HepG2 (cell line): Measurements from ENCODE around the gene PIGW. TPM values are rescaled to one million over a fixed set of nuclear protein-coding genes. Genes with fewer than 3 reads are reported as not detected.

Experiments used
- ATAC-seq: fragments of 200-7000 bp; cut with Tn5 transposase; 3 replicates; pipeline ENCODE4 v1.9.1; 2020; ENCODE audit warnings: mild to moderate bottlenecking, moderate library complexity
- BruUV-seq: library from RNA; stranded (reverse); fragments of 400-500 nt; replicated peaks from 2 replicates; lab custom pipeline; 2021; lab: Mats Ljungman, UMichigan
- CTCF ChIA-PET: fragments of 300-600 bp; formaldehyde crosslinking; extraction: SDS; loops from one replicate; lab custom pipeline; 2021; ENCODE audit warnings: low total read pairs, inconsistent platforms, low intra/inter-chr PET ratio; lab: Yijun Ruan, JAX
- POLR2A ChIA-PET: fragments of 350-600 bp; sonication (Branson Sonifier 250); formaldehyde crosslinking; loops from one replicate; lab custom pipeline; 2020; ENCODE audit warnings: antibody characterized with exemption, inconsistent platforms; lab: Yijun Ruan, JAX
- DNase-seq: peaks from one replicate; pipeline ENCODE4 v3.0.0-alpha.2; 2015; ENCODE audit warnings: low spot score
- FAIRE-seq: peaks from 3 replicates; lab custom pipeline; 2011; peaks lifted over from hg19 to GRCh38; lab: Jason Lieb, UNC
- H2AFZ ChIP-seq: one replicate; pipeline ENCODE4 v1.6.1; 2011; ENCODE audit warnings: low read length, inconsistent platforms
- H3K27ac ChIP-seq: fragments of 300-600 bp; 3 replicates; pipeline ENCODE4 v1.8.0; 2011; ENCODE audit warnings: mixed run types, mild to moderate bottlenecking, mixed read lengths, low read length, inconsistent platforms; ENCODE audit not compliant: insufficient read depth; ENCODE audit errors: extremely low read length
- H3K27me3 ChIP-seq, 2 experiments: fragments of 200-600 bp in 1 of 2; 2 replicates in 1 of 2; 3 replicates in 1 of 2; pipeline versions ENCODE4 v1.6.0 to v1.8.0; 2011; ENCODE audit warnings: low read length in 2 of 2, mild to moderate bottlenecking in 2 of 2, moderate library complexity in 2 of 2, inconsistent platforms in 1 of 2; ENCODE audit not compliant: insufficient read depth in 2 of 2, control insufficient read depth in 1 of 2
- H3K36me3 ChIP-seq, 2 experiments: fragments of 200-600 bp in 1 of 2; replicated peaks in 1 of 2; 2 replicates in 1 of 2; 3 replicates in 1 of 2; pipeline versions ENCODE4 v1.5.1 to v1.8.0; 2011; ENCODE audit warnings: low read length in 2 of 2, inconsistent platforms in 1 of 2; ENCODE audit not compliant: insufficient read depth in 2 of 2, control insufficient read depth in 1 of 2
- H3K4me1 ChIP-seq: 2 replicates; pipeline ENCODE4 v1.5.1; 2012; ENCODE audit warnings: low read length, inconsistent platforms; ENCODE audit not compliant: insufficient read depth
- H3K4me2 ChIP-seq: 2 replicates; pipeline ENCODE4 v1.6.0; 2011; ENCODE audit warnings: low read depth, low read length, inconsistent platforms
- H3K4me3 ChIP-seq, 3 experiments: fragments of 200-600 bp in 1 of 3; sonication (generic), shearing (Covaris generic) in 1 of 3; replicated peaks in 1 of 3; 2 replicates each; pipeline ENCODE4 v1.5.1; 2011 to 2016; ENCODE audit warnings: low read length in 3 of 3, inconsistent platforms in 2 of 3, low read depth in 2 of 3, mild to moderate bottlenecking in 2 of 3, control low read depth in 1 of 3, mixed read lengths in 1 of 3; ENCODE audit not compliant: insufficient read depth in 1 of 3
- H3K79me2 ChIP-seq: one replicate; pipeline ENCODE4 v1.6.1; 2011; ENCODE audit warnings: low read length, inconsistent platforms; ENCODE audit not compliant: insufficient read depth
- H3K9ac ChIP-seq: 2 replicates; pipeline ENCODE4 v1.6.0; 2011; ENCODE audit warnings: mild to moderate bottlenecking, low read depth, low read length, inconsistent platforms; ENCODE audit not compliant: insufficient read depth
- H3K9me3 ChIP-seq: 2 replicates; pipeline ENCODE4 v1.5.1; 2012; ENCODE audit warnings: mild to moderate bottlenecking, low read length
- H4K20me1 ChIP-seq: 2 replicates; pipeline ENCODE4 v1.6.0; 2011; ENCODE audit warnings: inconsistent platforms, mild to moderate bottlenecking, low read length, moderate library complexity; ENCODE audit not compliant: insufficient read depth
- NFIC ChIP-seq: IDR thresholded peaks from 2 replicates; pipeline ENCODE4 v1.6.1; 2012; ENCODE audit warnings: mild to moderate bottlenecking, low read length, inconsistent platforms
- POLR2AphosphoS2 ChIP-seq: IDR thresholded peaks from 2 replicates; pipeline ENCODE4 v1.6.1; 2011; ENCODE audit warnings: low read depth, low read length, improper control_type of control experiment
- SMYD3 ChIP-seq: sonication (generic); formaldehyde crosslinking; IDR thresholded peaks from 2 replicates; pipeline ENCODE4 v1.8.1; 2023; ENCODE audit warnings: mild to moderate bottlenecking, missing genetic modification reagents
- ZBTB37 ChIP-seq: sonication (generic); formaldehyde crosslinking; IDR thresholded peaks from 2 replicates; pipeline ENCODE4 v1.4.0; 2020; ENCODE audit warnings: mild to moderate bottlenecking, missing genetic modification reagents
- ZBTB4 ChIP-seq: sonication (generic); formaldehyde crosslinking; IDR thresholded peaks from 2 replicates; pipeline ENCODE4 v1.4.0; 2020; ENCODE audit warnings: missing genetic modification reagents, mild to moderate bottlenecking, borderline replicate concordance
- ZFX ChIP-seq: sonication (generic); formaldehyde crosslinking; IDR thresholded peaks from 2 replicates; pipeline ENCODE4 v1.4.0; 2020; ENCODE audit warnings: mild to moderate bottlenecking, low read depth, missing genetic modification reagents, moderate library complexity
- ZNF660 ChIP-seq: sonication (generic); formaldehyde crosslinking; IDR thresholded peaks from 2 replicates; pipeline ENCODE4 v1.5.1; 2020; ENCODE audit warnings: mild to moderate bottlenecking, low read depth, missing genetic modification reagents, borderline replicate concordance
- ZNF740 ChIP-seq: sonication (generic); formaldehyde crosslinking; IDR thresholded peaks from 2 replicates; pipeline ENCODE4 v1.4.0; 2020; ENCODE audit warnings: missing genetic modification reagents
- WGBS: methylation state at CpG from one replicate; pipeline ENCODE4 v1.1.6; 2017; ENCODE audit warnings: low lambda C conversion rate; 5-methylcytosine and 5-hydroxymethylcytosine counted together
- in situ Hi-C: cut with HindIII; loops from 2 replicates; pipeline ENCODE4 v1.10.0; 2017; ENCODE audit warnings: low pct_unique_long_range_greater_than_20kb; ENCODE audit not compliant: extremely low pct_ligation_motif_present
- intact Hi-C: fragments of 100-400 bp; cut with micrococcal nuclease; formaldehyde crosslinking; loops from one replicate; pipeline ENCODE4 v1.10.0; 2022; ENCODE audit not compliant: unreplicated experiment
- polyA plus RNA-seq, 8 experiments: library from polyadenylated mRNA; depleted of rRNA in 3 of 8; stranded (reverse) in 7 of 8; unstranded in 1 of 8; fragments of >200 nt; fragmentation: Illumina TruSeq in 4 of 8; extraction: Trizol in 4 of 8; gene quantifications; 2 replicates each; pipeline versions ENCODE4 v1.2.1 to v1.2.3, GENCODE V29; 2011 to 2016; ENCODE audit warnings: low read depth in 4 of 8, missing spikeins in 1 of 8, mixed read lengths in 1 of 8; ENCODE audit not compliant: insufficient read depth in 1 of 8
- total RNA-seq, 5 experiments: library from RNA; depleted of rRNA; stranded (reverse); fragments of >200 nt; fragmentation: Illumina TruSeq; extraction: Trizol; gene quantifications; 2 replicates each; pipeline ENCODE4 v1.2.3, GENCODE V29; 2016; ENCODE audit warnings: low read depth in 1 of 5
- TF ChIP-seq, protein P1 (sequence below): sonication (generic); formaldehyde crosslinking; IDR thresholded peaks from 2 replicates; pipeline ENCODE4 v1.4.0; 2020; ENCODE audit warnings: mild to moderate bottlenecking, low read depth, missing genetic modification reagents
- TF ChIP-seq, protein P2 (sequence below): sonication (generic); formaldehyde crosslinking; IDR thresholded peaks from 2 replicates; pipeline ENCODE4 v1.4.0; 2020; ENCODE audit warnings: mild to moderate bottlenecking, missing genetic modification reagents

Gene PIGW
- total and polyA plus RNA-seq, 2 of the 13 experiments (the other 11 are each of a cell fraction or from before 2014, with no cell fraction given) = 9.0 to 24.0 TPM

DNA sequence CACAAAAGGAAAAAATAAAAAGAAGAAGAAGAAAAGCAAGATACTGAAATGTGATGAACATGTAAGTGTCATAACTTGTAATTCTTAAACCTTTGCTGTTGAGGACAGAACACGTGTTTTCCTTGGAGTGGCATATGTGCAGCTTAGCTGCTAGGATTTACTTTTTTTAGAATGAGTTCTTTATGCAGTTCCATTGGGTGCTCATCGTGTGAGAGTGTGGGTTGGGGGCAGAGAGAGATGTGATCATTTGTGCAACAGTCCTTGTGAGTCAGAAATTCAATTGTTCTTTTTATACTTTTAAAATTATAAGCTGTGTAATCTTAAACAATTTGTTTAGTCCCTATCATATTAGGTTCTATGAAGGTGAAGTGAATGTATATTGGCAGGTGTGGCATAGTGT is 51.4 kb downstream of the PIGW start:
- H3K9me3 ChIP-seq = no peaks in the 10 kb centered on the region
- H3K79me2 ChIP-seq = no peaks in the 10 kb centered on the region
- H3K27ac ChIP-seq = no peak overlapping the region
- in situ Hi-C loops (no loop called here), intact Hi-C loops (no loop called here)
- FAIRE-seq (no peak), ATAC-seq (no peak), DNase-seq (no peak)
- ChIA-PET CTCF (no interaction called here), POLR2A (interaction anchor here (1.2 kb wide), 1 partner anchor 41 kb away, joined by 3 read pairs; the partner anchor contains the start of gene GGNBP2)
- H3K36me3 ChIP-seq = peaks cover 17 to 68% of the 10 kb centered on the region in 2 experiments
- H4K20me1 ChIP-seq = no peaks in the 10 kb centered on the region
- H3K9ac ChIP-seq = no peak overlapping the region
- H3K4me1 ChIP-seq = peaks cover 18% of the 10 kb centered on the region
- H3K27me3 ChIP-seq = no peaks in the 10 kb centered on the region
- no peak overlapping the region for H3K4me2 ChIP-seq
- no TSS peak for BruUV-seq
- 94% methylated on average over 2 of the region's 2 CpGs for WGBS
- H3K4me3 ChIP-seq = no peak overlapping the region
- TF ChIP-seq, protein P1, sequence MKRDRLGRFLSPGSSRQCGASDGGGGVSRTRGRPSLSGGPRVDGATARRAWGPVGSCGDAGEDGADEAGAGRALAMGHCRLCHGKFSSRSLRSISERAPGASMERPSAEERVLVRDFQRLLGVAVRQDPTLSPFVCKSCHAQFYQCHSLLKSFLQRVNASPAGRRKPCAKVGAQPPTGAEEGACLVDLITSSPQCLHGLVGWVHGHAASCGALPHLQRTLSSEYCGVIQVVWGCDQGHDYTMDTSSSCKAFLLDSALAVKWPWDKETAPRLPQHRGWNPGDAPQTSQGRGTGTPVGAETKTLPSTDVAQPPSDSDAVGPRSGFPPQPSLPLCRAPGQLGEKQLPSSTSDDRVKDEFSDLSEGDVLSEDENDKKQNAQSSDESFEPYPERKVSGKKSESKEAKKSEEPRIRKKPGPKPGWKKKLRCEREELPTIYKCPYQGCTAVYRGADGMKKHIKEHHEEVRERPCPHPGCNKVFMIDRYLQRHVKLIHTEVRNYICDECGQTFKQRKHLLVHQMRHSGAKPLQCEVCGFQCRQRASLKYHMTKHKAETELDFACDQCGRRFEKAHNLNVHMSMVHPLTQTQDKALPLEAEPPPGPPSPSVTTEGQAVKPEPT (CRISPR knock-in tag) = no peak
- TF ChIP-seq NFIC (no peak), ZFX (CRISPR knock-in tag) (no peak), ZBTB37 (CRISPR knock-in tag) (no peak), ZNF740 (CRISPR knock-in tag) (no peak), POLR2AphosphoS2 (no peak), SMYD3 (CRISPR knock-in tag) (no peak), ZNF660 (CRISPR knock-in tag) (no peak), ZBTB4 (no peak)
- TF ChIP-seq, protein P2, sequence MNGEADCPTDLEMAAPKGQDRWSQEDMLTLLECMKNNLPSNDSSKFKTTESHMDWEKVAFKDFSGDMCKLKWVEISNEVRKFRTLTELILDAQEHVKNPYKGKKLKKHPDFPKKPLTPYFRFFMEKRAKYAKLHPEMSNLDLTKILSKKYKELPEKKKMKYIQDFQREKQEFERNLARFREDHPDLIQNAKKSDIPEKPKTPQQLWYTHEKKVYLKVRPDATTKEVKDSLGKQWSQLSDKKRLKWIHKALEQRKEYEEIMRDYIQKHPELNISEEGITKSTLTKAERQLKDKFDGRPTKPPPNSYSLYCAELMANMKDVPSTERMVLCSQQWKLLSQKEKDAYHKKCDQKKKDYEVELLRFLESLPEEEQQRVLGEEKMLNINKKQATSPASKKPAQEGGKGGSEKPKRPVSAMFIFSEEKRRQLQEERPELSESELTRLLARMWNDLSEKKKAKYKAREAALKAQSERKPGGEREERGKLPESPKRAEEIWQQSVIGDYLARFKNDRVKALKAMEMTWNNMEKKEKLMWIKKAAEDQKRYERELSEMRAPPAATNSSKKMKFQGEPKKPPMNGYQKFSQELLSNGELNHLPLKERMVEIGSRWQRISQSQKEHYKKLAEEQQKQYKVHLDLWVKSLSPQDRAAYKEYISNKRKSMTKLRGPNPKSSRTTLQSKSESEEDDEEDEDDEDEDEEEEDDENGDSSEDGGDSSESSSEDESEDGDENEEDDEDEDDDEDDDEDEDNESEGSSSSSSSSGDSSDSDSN (CRISPR knock-in tag) = no peak
- no peak overlapping the region for H2AFZ ChIP-seq
